ENCODE measurements around the gene IL12RB1.
"Not testable (repeated sequence)": the region's sequence is repeated elsewhere in the genome, so short reads cannot be mapped to it uniquely, and the experiment has no call there.

Gene IL12RB1

GRCh38 chr19:18044825-18045304, 41.9 kb downstream of the IL12RB1 start:
- TF ChIP-seq CTCF (IDR thresholded peaks at IDR 0.05) = no peak
- Histone ChIP-seq H3K4me3 (ENCODE audit: low read depth, low read length) (peak overlapping the region; percentile 55), H3K27ac (peak overlapping the region; percentile 75)

GRCh38 chr19:18043676-18044075, 43.1 kb downstream of the IL12RB1 start:
- H3K4me1 ChIP-seq = peaks cover 8% of the 10 kb centered on the region
- no peaks in the 10 kb centered on the region for H3K27me3 ChIP-seq (ENCODE audit: control insufficient read depth, insufficient read depth, low read length)
- H2AFZ ChIP-seq = no peak overlapping the region
- no peaks in the 10 kb centered on the region for H3K36me3 ChIP-seq (ENCODE audit: control insufficient read depth, insufficient read depth, low read length)
- no peaks in the 10 kb centered on the region for H3K9me3 ChIP-seq (ENCODE audit: control insufficient read depth, low read length)
- no peak for TF ChIP-seq CTCF (IDR thresholded peaks at IDR 0.05)
- H3K4me3 ChIP-seq (ENCODE audit: low read depth, low read length) = no peak overlapping the region
- no peak overlapping the region for H3K27ac ChIP-seq
- no peaks in the 10 kb centered on the region for H3K79me2 ChIP-seq
- H3K9ac ChIP-seq = no peak overlapping the region
- H3K4me2 ChIP-seq (ENCODE audit: low read length) = no peak overlapping the region

More at GRCh38 chr19:18044825-18045304, 41.9 kb downstream of the IL12RB1 start:
- H3K27me3 ChIP-seq (ENCODE audit: control insufficient read depth, insufficient read depth, low read length) = no peaks in the 10 kb centered on the region
- no peaks in the 10 kb centered on the region for H3K9me3 ChIP-seq (ENCODE audit: control insufficient read depth, low read length)
- peak overlapping the region; percentile 92 for H2AFZ ChIP-seq
- H3K79me2 ChIP-seq = no peaks in the 10 kb centered on the region
- H3K4me1 ChIP-seq = peaks cover 9% of the 10 kb centered on the region
- no peaks in the 10 kb centered on the region for H3K36me3 ChIP-seq (ENCODE audit: control insufficient read depth, insufficient read depth, low read length)
- H3K9ac ChIP-seq = no peak overlapping the region
- peak overlapping the region; percentile 77 for H3K4me2 ChIP-seq (ENCODE audit: low read length)

GRCh38 chr19:18041054-18041453, 45.7 kb downstream of the IL12RB1 start:
- Histone ChIP-seq H3K9me3 (ENCODE audit: control insufficient read depth, low read length) (no peaks in the 10 kb centered on the region), H3K4me2 (ENCODE audit: low read length) (no peak overlapping the region), H3K4me1 (peaks cover 8% of the 10 kb centered on the region), H3K79me2 (no peaks in the 10 kb centered on the region), H3K36me3 (ENCODE audit: control insufficient read depth, insufficient read depth, low read length) (no peaks in the 10 kb centered on the region), H2AFZ (no peak overlapping the region), H3K9ac (no peak overlapping the region), H3K4me3 (ENCODE audit: low read depth, low read length) (no peak overlapping the region), H3K27me3 (ENCODE audit: control insufficient read depth, insufficient read depth, low read length) (no peaks in the 10 kb centered on the region), H3K27ac (no peak overlapping the region)
- TF ChIP-seq CTCF (IDR thresholded peaks at IDR 0.05) = no peak

GRCh38 chr19:18032102-18032501, 54.6 kb downstream of the IL12RB1 start:
- not testable (repeated sequence) for H3K9me3 ChIP-seq (ENCODE audit: control insufficient read depth, low read length); H3K27me3 ChIP-seq (ENCODE audit: control insufficient read depth, insufficient read depth, low read length); H3K4me2 ChIP-seq (ENCODE audit: low read length); H3K79me2 ChIP-seq; H3K4me3 ChIP-seq (ENCODE audit: low read depth, low read length); H3K36me3 ChIP-seq (ENCODE audit: control insufficient read depth, insufficient read depth, low read length); H3K9ac ChIP-seq
- Histone ChIP-seq H3K4me1 (peaks cover 22% of the 10 kb centered on the region), H3K27ac (peak overlapping the region; percentile 25), H2AFZ (peak overlapping the region; percentile 51)

GRCh38 chr19:18031401-18031800, 55.3 kb downstream of the IL12RB1 start:
- Histone ChIP-seq H3K4me1 (peaks cover 22% of the 10 kb centered on the region), H3K27ac (peak overlapping the region; percentile 87), H2AFZ (peak overlapping the region; percentile 59)
- not testable (repeated sequence) for H3K27me3 ChIP-seq (ENCODE audit: control insufficient read depth, insufficient read depth, low read length); H3K9ac ChIP-seq; H3K9me3 ChIP-seq (ENCODE audit: control insufficient read depth, low read length); H3K4me3 ChIP-seq (ENCODE audit: low read depth, low read length); H3K4me2 ChIP-seq (ENCODE audit: low read length); H3K36me3 ChIP-seq (ENCODE audit: control insufficient read depth, insufficient read depth, low read length); H3K79me2 ChIP-seq

Measured in parathyroid adenoma (tissue), 2 donors.